IPS-15b (cell line): ENCODE results near the gene KRT73.

Source experiments
- H3K27me3 ChIP-seq: one replicate; pipeline ENCODE4 v1.6.1; 2013; ENCODE audit warnings: low read length; ENCODE audit not compliant: control insufficient read depth, insufficient read depth
- H3K36me3 ChIP-seq: one replicate; pipeline ENCODE4 v1.6.1; 2013; ENCODE audit warnings: low read length; ENCODE audit not compliant: control insufficient read depth, insufficient read depth
- H3K4me1 ChIP-seq: one replicate; pipeline ENCODE4 v1.6.1; 2013; ENCODE audit warnings: mild to moderate bottlenecking, low read length; ENCODE audit not compliant: control insufficient read depth, insufficient read depth
- H3K4me3 ChIP-seq: one replicate; pipeline ENCODE4 v1.5.1; 2013; ENCODE audit warnings: low read depth, low read length
- H3K9ac ChIP-seq: one replicate; pipeline ENCODE4 v1.6.1; 2013; ENCODE audit warnings: low read depth, mild to moderate bottlenecking, low read length
- H3K9me3 ChIP-seq: one replicate; pipeline ENCODE4 v1.6.1; 2013; ENCODE audit warnings: mild to moderate bottlenecking, low read length; ENCODE audit not compliant: control insufficient read depth, insufficient read depth

Gene KRT73

DNA sequence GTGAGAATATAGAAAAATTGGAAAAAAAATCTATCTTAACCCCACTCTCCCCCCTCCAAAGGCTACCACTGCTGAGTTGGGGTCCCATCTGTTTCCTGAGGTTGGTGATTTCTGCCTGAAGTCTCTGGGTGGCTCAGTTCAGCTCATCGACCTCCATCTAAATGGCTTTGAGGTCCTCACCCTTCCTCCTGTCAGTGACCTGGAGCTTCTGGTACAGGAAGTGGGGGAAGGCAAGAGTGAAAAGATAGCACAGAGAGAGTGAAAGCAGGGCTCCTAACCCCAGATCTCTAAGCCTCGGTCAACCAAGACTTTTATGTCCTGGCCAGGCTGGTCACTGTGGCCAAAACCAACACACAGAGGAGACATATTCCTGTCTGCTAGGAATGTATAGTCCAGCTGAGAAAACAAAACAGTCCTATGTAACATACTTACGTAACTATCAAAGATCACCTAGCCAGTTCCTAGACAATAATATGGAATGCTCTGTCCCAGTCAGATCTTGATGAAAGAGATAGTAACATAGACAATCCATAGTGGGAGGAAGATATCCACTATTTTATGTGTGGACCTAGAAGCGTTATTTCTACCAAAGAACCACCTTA is 12.3 kb upstream of the KRT73 start:
- Histone ChIP-seq H3K27me3 (no peaks in the 10 kb centered on the region), H3K9ac (no peak overlapping the region), H3K4me3 (no peak overlapping the region), H3K36me3 (no peaks in the 10 kb centered on the region), H3K9me3 (no peaks in the 10 kb centered on the region), H3K4me1 (no peaks in the 10 kb centered on the region)

DNA sequence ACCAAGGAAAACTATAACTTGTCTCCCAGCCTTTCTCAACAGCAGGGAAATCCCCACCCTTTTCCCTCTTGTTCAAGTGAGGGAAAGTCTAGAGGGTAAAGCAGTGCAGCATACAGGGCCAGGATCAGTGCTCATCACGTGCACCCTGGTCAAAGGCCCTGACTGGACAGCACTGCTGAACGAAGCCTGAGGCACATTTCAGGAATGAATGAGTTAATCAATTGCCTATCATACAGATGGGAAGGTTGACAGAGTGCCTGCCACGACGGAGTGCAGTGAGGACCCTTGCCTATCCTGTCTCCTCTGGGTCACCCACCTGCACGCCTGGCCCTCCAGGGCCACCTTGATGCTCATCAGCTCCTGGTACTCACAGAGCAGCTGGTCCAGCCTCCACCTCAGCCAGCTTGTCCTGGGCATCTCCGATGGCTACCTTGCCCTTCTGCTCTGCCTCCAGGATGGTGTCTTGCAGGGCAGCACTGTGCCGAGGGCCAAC is 11.7 kb upstream of the KRT73 start:
- Histone ChIP-seq H3K9ac (no peak overlapping the region), H3K27me3 (no peaks in the 10 kb centered on the region), H3K36me3 (no peaks in the 10 kb centered on the region), H3K4me1 (no peaks in the 10 kb centered on the region), H3K9me3 (no peaks in the 10 kb centered on the region), H3K4me3 (no peak overlapping the region)

DNA sequence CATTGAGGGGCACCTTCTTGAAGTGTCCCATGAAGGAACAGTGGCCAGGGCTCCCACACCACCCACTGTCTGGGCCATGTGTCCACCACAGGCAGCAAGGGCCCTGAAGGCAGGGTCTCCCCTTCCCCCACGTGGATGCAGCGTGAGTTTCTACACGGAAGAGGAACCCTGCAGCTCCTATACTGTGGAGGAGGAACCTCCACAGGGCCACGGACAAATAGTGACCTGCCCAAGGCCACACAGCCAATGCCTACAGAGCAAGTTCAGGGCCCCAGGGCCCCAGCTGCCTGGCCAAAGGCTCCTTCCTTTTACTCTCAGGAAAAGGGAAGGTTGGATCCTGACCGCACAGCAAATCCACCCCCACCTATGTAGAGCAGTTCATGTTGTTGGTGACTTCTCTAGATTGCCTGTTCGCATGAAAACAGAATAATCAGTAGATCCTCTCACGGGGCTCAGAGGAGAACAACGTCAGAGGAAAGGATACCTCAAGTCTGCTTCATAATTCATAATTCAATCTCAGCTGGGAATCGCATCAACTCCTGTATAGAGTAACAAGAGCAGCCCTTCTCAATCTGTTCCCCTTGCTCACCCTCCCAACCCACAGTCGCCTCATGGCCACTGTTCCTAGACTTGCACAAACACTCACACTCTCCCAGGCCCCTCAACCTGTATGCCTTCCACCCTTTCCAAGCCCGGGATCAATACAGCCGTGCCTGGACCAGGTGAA is 11.1 kb upstream of the KRT73 start:
- no peaks in the 10 kb centered on the region for H3K9me3 ChIP-seq
- H3K9ac ChIP-seq = no peak overlapping the region
- H3K4me3 ChIP-seq = no peak overlapping the region
- H3K27me3 ChIP-seq = no peaks in the 10 kb centered on the region
- H3K4me1 ChIP-seq = no peaks in the 10 kb centered on the region
- H3K36me3 ChIP-seq = no peaks in the 10 kb centered on the region

DNA sequence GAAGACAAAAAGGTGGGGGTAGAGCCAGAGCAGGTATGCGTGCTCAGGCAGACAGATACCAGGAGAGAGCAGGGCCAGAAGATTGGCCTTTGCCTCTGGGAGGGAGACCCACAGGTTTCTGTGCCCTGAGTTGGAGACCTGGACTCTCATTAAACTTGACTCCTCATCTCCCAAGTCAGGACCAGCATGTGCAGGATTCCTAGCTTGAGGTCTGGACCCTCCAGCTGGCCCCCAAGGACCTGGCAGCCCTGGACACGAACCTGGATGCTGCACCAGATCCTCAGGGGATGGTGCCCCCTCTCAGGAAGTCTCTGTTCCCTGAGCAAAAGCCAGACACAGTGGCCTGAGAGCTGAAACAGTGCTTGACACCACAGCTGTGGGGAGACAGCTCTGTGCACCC is 10.5 kb upstream of the KRT73 start:
- Histone ChIP-seq H3K36me3 (no peaks in the 10 kb centered on the region), H3K27me3 (no peaks in the 10 kb centered on the region)

DNA sequence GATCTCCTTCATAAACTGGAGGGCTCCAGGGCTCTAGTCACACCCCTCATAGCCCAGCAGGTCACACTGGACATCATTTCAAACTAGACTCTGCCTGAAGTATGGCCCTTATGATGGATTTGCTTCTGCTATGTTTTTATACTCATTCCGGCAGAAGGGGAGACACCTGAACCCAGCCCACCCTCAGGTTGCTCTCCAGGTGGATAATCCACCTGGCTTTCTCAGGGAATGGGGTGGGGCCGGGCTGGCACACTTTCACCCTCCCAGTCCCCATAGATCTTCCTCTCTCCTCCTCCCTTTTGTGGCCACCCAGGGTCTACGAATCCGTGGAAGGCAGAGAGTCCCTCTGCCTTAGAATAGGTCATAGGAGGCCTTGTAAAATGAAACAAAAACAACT is 9.8 kb upstream of the KRT73 start:
- Histone ChIP-seq H3K27me3 (no peaks in the 10 kb centered on the region), H3K9ac (no peak overlapping the region), H3K4me3 (no peak overlapping the region), H3K9me3 (no peaks in the 10 kb centered on the region), H3K36me3 (no peaks in the 10 kb centered on the region), H3K4me1 (no peaks in the 10 kb centered on the region)

More for the DNA sequence above, 10.5 kb upstream of the KRT73 start:
- Histone ChIP-seq H3K9me3 (no peaks in the 10 kb centered on the region), H3K4me3 (no peak overlapping the region), H3K4me1 (no peaks in the 10 kb centered on the region), H3K9ac (no peak overlapping the region)

DNA sequence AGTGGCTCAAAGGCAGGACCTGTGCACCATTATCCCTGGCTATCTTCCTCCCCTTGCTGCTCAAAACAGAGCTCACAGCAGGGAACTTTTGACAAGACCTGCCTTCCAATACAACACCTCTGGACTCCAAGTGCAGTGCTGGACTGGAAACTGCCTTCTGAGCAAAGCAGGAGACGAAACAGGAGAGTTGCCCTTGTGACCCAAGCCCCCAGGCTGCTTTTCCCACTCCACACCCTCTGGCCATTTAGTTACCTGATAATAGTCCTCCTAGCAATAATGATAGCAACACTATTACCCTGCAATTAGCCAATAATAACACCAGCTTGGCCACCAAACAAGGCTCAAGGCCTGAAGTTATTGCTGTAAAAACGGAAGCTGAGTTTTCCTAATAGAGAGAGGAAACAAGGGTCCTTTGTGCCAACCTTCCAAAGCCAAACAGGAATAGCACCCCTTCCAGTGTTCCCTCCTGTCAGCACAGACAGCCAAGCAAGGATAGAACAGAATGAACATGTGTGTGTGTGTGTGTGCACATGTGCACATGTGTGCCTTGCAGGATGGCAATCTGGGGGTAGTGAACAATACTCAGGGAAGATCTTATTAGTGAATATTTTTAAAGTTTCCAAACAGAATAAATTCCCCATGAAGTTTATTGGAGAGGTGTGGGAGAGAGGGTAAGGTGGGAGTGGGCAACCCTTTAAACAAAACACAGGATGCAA is 9.2 kb upstream of the KRT73 start:
- Histone ChIP-seq H3K9me3 (no peaks in the 10 kb centered on the region), H3K36me3 (no peaks in the 10 kb centered on the region), H3K4me1 (no peaks in the 10 kb centered on the region), H3K4me3 (no peak overlapping the region), H3K9ac (no peak overlapping the region), H3K27me3 (no peaks in the 10 kb centered on the region)

DNA sequence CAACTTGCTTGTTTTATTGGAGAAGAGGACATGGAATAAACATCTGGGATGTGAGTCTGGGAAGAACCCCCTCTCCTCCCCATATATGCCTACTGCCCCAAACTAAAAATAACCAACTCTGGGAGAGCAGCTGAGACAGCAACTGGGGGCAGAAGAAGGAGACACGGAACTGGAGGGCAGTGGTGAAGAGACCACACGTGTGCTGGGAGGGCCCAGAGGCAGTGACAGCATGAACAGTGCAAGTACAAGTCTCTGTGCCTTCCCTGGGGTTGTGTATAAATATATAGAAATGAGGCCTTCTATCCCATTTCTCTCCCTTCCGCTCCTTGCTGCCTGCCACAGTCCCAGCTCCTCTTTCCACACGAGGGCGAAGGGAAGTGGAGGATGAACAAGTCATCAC is 4.0 kb upstream of the KRT73 start:
- H3K9me3 ChIP-seq = no peaks in the 10 kb centered on the region
- H3K9ac ChIP-seq = no peak overlapping the region
- no peak overlapping the region for H3K4me3 ChIP-seq
- no peaks in the 10 kb centered on the region for H3K4me1 ChIP-seq
- H3K36me3 ChIP-seq = no peaks in the 10 kb centered on the region
- no peaks in the 10 kb centered on the region for H3K27me3 ChIP-seq

DNA sequence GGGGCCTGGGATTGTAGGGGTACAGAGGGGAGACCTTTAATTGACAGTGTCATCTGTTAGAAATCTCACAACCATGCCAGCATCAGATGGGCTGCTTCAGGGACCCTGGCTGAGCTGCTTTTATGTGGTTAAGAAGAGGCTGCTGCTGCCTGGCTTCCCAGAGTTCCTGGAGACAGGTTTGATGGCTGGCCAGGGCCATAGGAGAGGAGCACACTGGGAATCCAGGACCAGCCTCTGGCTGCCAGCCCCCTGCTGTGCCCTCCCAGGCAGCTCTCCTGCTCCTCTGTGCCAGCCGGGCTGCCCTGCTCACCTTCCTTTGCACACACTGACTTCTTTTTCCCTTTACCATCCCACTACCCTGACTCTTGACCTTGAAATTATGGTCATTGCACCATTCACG is 507 bp upstream of the KRT73 start:
- Histone ChIP-seq H3K9ac (no peak overlapping the region), H3K4me3 (no peak overlapping the region), H3K36me3 (no peaks in the 10 kb centered on the region), H3K9me3 (no peaks in the 10 kb centered on the region), H3K4me1 (no peaks in the 10 kb centered on the region), H3K27me3 (no peaks in the 10 kb centered on the region)

DNA sequence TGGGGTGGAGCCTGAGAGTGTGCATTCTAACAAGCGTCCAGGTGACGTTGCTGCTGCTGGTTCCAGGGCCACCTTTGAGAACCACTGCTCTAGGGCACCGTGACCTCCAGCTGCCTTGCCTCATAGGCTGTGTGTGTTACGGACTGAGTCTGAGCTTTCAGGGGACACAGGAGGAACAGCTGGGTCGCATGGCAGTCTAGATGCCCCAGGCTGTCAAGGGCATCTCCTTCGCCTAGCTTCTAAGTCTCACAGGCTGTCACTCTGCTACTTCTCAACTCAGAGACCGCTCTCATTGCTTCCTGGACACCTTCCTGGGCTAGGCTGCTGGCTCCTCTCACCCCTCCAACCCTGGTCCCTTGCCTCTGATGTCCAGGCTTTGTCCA is 965 bp downstream of the KRT73 start:
- H3K9me3 ChIP-seq = no peaks in the 10 kb centered on the region
- H3K9ac ChIP-seq = no peak overlapping the region
- H3K4me1 ChIP-seq = no peaks in the 10 kb centered on the region
- H3K27me3 ChIP-seq = no peaks in the 10 kb centered on the region
- H3K4me3 ChIP-seq = no peak overlapping the region
- no peaks in the 10 kb centered on the region for H3K36me3 ChIP-seq

DNA sequence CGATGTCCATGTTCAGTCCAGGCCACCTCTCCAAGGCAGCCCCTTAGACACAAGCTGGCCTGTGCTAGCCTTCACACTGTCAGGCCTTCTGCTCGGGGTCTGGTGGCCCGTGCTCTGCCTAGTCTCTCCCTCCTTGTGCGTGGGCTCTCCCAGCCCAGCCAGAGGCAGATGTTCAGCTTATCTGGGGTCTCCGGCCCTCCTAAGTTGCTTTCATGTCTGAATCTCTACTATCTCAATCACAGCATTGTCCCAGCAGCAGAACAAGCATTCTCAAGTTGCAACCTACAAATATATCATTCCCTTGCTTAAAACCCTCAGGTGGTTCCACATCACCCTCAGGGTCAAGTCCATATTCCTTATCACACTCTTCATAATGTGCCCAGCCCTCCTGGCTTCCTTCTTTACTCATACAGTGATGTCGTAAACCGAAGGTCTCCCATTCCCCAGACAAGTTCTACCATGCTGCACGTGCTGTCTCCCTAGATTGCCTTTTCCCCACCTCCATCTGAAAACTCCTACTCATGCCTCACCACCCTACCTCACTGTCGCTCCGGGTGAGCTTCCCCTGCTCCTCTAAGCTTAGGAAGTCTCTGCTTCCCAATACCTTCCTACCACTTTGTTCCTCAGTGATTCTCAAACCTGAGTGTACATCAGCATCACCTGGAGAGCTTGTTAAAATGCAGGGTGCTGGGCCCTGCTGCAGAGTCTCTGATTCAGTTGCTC is 1.5 kb downstream of the KRT73 start:
- no peaks in the 10 kb centered on the region for H3K9me3 ChIP-seq
- no peak overlapping the region for H3K9ac ChIP-seq
- no peaks in the 10 kb centered on the region for H3K27me3 ChIP-seq
- H3K4me3 ChIP-seq = no peak overlapping the region
- H3K36me3 ChIP-seq = no peaks in the 10 kb centered on the region
- no peaks in the 10 kb centered on the region for H3K4me1 ChIP-seq

DNA sequence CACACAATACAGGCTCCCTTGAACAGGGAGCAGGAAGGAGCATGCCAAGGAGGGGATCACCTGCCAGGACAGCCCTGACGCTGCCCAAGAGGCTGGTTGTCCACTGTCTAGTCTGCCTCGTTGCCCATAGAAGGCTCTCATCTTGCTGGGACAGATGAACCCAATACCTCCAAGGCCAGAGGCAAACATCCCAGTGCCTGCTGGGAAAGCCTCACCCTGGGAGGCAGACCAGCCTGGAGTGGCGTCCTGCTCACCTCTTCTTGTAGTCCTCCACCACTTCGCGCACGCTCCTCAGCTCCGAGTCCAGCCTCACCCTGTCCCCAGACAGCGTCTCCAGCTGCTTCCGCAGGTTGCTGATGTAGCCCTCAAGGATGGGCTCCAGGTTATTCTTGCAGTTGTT is 2.4 kb downstream of the KRT73 start:
- H3K9me3 ChIP-seq = no peaks in the 10 kb centered on the region
- H3K4me1 ChIP-seq = no peaks in the 10 kb centered on the region
- no peak overlapping the region for H3K4me3 ChIP-seq
- peaks cover 1% of the 10 kb centered on the region for H3K27me3 ChIP-seq
- H3K36me3 ChIP-seq = no peaks in the 10 kb centered on the region
- H3K9ac ChIP-seq = no peak overlapping the region
